Panc1 (cell line): ENCODE measurements around the gene SNAP47. TPM values are rescaled to one million over a fixed set of nuclear protein-coding genes. Genes with fewer than 3 reads are reported as not detected.

Experiments used
- ATAC-seq: fragments of 200-7000 bp; cut with Tn5 transposase; 2 replicates; pipeline ENCODE4 v1.9.1; 2020; ENCODE audit warnings: mild to moderate bottlenecking, moderate library complexity
- BruUV-seq: library from RNA; stranded (reverse); fragments of 400-500 nt; replicated peaks from 2 replicates; lab custom pipeline; 2021; lab: Mats Ljungman, UMichigan
- CTCF ChIA-PET: fragments of 300-600 bp; sonication (Branson Sonifier 250); formaldehyde crosslinking; loops from one replicate; lab custom pipeline; 2022; ENCODE audit warnings: antibody characterized with exemption; lab: Charles Lee
- POLR2A ChIA-PET: fragments of 300-600 bp; sonication (Branson Sonifier 250); formaldehyde crosslinking; loops from one replicate; lab custom pipeline; 2022; ENCODE audit warnings: antibody characterized with exemption; lab: Charles Lee
- DNase-seq: peaks from one replicate; pipeline ENCODE4 v3.0.0-alpha.2; 2010; ENCODE audit warnings: low read depth, low spot score
- H3K27ac ChIP-seq: 2 replicates; pipeline ENCODE4 v1.5.1; 2011; ENCODE audit warnings: mild to moderate bottlenecking, low read length, inconsistent platforms
- H3K27me3 ChIP-seq: fragments of 200-500 bp; sonication (Bioruptor generic); 2 replicates; pipeline ENCODE4 v1.6.0; 2014; ENCODE audit warnings: low read length, inconsistent platforms; ENCODE audit not compliant: control insufficient read depth, insufficient read depth
- H3K36me3 ChIP-seq: fragments of 200-500 bp; sonication (Bioruptor generic); 2 replicates; pipeline ENCODE4 v1.5.1; 2014; ENCODE audit warnings: inconsistent platforms, mild to moderate bottlenecking, low read length, moderate library complexity; ENCODE audit not compliant: control insufficient read depth, insufficient read depth
- H3K4me1 ChIP-seq: 2 replicates; pipeline ENCODE4 v1.5.1; 2011; ENCODE audit warnings: inconsistent platforms, mild to moderate bottlenecking, low read length, moderate library complexity; ENCODE audit not compliant: control insufficient read depth, insufficient read depth
- H3K4me3 ChIP-seq, 2 experiments: 2 replicates each; pipeline ENCODE4 v1.5.1; 2011 to 2012; ENCODE audit warnings: low read depth in 2 of 2, low read length in 2 of 2, mild to moderate bottlenecking in 2 of 2, inconsistent platforms in 1 of 2, moderate library complexity in 1 of 2
- H3K9me3 ChIP-seq: fragments of 200-500 bp; sonication (Bioruptor generic); 2 replicates; pipeline ENCODE4 v1.5.1; 2014; ENCODE audit warnings: low read depth, mild to moderate bottlenecking, inconsistent platforms, low read length, moderate library complexity; ENCODE audit not compliant: control insufficient read depth, insufficient read depth
- POLR2AphosphoS5 ChIP-seq: IDR thresholded peaks from 2 replicates; pipeline ENCODE4 v1.6.1; 2012; ENCODE audit warnings: mild to moderate bottlenecking, low read depth, low read length, moderate library complexity
- SIN3A ChIP-seq: IDR thresholded peaks from 2 replicates; pipeline ENCODE4 v1.6.1; 2012; ENCODE audit warnings: low read depth, mild to moderate bottlenecking, low read length, moderate library complexity, borderline replicate concordance; ENCODE audit not compliant: insufficient read depth
- TCF7L2 ChIP-seq: IDR thresholded peaks from 2 replicates; pipeline ENCODE4 v1.6.1; 2011; ENCODE audit warnings: mild to moderate bottlenecking, low read depth, low read length, inconsistent platforms
- in situ Hi-C: cut with HindIII; loops from 2 replicates; pipeline ENCODE4 v1.10.0; 2016; ENCODE audit warnings: low sequenced_read_pairs, low pct_unique_long_range_greater_than_20kb
- intact Hi-C: fragments of 100-400 bp; cut with micrococcal nuclease; formaldehyde crosslinking; loops from one replicate; pipeline ENCODE4 v1.10.0; 2022; ENCODE audit not compliant: unreplicated experiment
- total RNA-seq: library from RNA; stranded (reverse); gene quantifications from one replicate; pipeline ENCODE4 v1.2.1, GENCODE V29; 2021; ENCODE audit not compliant: unreplicated experiment
- TF ChIP-seq, protein P1 (sequence below), 2 experiments: IDR thresholded peaks; 2 replicates each; pipeline ENCODE4 v1.6.1; 2011 to 2012; ENCODE audit warnings: low read depth in 2 of 2, control low read depth in 1 of 2, low read length in 1 of 2, mild to moderate bottlenecking in 1 of 2, moderate library complexity in 1 of 2; ENCODE audit not compliant: insufficient read depth in 1 of 2
- TF ChIP-seq, protein P2 (sequence below): fragments of 450-650 bp; IDR thresholded peaks from 2 replicates; pipeline ENCODE4 v1.5.1; 2017; ENCODE audit warnings: mild to moderate bottlenecking

SNAP47 gene
- total RNA-seq, 1 experiment from 2014 or later, result 55.6 TPM

DNA sequence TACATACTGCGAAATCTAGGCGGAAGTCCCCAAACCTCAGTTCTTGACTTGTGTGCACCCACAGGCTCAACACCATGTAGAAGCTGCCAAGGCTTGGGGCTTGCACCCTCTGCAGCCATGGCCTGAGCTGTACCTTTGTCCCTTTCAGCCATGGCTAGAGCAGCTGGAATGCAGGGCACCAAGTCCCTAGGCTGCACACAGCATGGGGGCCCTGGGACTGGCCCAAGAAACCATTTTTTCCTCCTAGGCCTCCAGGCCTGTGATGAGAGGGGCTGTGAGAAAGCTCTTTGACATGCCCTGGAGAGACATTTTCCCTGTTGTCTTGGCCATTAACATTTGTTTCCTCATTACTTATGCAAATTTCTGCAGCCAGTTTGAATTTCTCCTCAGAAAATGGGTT lies 78.7 kb downstream of the SNAP47 start:
- TF ChIP-seq, protein P1, sequence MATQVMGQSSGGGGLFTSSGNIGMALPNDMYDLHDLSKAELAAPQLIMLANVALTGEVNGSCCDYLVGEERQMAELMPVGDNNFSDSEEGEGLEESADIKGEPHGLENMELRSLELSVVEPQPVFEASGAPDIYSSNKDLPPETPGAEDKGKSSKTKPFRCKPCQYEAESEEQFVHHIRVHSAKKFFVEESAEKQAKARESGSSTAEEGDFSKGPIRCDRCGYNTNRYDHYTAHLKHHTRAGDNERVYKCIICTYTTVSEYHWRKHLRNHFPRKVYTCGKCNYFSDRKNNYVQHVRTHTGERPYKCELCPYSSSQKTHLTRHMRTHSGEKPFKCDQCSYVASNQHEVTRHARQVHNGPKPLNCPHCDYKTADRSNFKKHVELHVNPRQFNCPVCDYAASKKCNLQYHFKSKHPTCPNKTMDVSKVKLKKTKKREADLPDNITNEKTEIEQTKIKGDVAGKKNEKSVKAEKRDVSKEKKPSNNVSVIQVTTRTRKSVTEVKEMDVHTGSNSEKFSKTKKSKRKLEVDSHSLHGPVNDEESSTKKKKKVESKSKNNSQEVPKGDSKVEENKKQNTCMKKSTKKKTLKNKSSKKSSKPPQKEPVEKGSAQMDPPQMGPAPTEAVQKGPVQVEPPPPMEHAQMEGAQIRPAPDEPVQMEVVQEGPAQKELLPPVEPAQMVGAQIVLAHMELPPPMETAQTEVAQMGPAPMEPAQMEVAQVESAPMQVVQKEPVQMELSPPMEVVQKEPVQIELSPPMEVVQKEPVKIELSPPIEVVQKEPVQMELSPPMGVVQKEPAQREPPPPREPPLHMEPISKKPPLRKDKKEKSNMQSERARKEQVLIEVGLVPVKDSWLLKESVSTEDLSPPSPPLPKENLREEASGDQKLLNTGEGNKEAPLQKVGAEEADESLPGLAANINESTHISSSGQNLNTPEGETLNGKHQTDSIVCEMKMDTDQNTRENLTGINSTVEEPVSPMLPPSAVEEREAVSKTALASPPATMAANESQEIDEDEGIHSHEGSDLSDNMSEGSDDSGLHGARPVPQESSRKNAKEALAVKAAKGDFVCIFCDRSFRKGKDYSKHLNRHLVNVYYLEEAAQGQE (IDR thresholded peaks at IDR 0.05; ENCODE audit: insufficient read depth in 1 of 2, low read depth in 2 of 2, low read length in 1 of 2), result no peak
- TF ChIP-seq TCF7L2 (no peak), SIN3A (no peak), POLR2AphosphoS5 (no peak)
- TF ChIP-seq, protein P2, sequence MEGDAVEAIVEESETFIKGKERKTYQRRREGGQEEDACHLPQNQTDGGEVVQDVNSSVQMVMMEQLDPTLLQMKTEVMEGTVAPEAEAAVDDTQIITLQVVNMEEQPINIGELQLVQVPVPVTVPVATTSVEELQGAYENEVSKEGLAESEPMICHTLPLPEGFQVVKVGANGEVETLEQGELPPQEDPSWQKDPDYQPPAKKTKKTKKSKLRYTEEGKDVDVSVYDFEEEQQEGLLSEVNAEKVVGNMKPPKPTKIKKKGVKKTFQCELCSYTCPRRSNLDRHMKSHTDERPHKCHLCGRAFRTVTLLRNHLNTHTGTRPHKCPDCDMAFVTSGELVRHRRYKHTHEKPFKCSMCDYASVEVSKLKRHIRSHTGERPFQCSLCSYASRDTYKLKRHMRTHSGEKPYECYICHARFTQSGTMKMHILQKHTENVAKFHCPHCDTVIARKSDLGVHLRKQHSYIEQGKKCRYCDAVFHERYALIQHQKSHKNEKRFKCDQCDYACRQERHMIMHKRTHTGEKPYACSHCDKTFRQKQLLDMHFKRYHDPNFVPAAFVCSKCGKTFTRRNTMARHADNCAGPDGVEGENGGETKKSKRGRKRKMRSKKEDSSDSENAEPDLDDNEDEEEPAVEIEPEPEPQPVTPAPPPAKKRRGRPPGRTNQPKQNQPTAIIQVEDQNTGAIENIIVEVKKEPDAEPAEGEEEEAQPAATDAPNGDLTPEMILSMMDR, result no peak

DNA sequence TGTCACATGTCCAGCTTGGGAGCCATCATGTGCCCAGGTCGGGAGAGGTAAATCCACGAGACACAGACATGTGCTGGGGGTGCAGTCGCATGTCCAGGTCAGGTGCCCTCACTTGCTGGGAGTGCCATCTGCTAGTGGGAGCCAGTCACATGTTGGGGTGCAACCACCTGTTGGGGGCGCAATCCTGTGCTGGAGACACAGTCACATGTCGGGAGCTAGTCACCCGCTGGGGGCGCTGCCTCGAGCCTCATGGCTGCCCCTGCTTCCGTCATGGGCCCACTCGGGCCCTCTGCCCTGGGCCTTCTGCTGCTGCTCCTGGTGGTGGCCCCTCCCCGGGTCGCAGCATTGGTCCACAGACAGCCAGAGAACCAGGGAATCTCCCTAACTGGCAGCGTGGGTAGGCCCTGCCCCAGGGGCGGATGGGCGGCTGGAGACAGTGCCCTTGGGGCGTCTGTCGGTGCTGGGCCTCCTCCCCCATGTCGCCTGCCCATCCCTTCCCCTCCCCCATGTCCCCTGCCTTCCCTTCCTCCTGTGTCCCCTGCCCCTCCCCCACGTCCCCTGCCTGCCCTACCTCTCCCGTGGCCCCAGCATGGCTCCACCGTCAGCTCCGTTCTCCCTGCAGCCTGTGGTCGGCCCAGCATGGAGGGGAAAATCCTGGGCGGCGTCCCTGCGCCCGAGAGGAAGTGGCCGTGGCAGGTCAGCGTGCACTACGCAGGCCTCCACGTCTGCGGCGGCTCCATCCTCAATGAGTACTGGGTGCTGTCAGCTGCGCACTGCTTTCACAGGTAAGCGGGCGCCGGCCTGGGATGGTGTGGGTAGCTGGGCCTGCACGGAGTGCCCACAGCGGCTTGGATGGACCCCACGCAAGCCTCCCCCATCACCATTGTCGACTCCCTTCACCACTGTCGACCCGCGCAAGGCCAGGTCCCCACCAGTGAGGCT lies 80.5 kb downstream of the SNAP47 start, which contains the start of gene PRSS38:
Gene PRSS38, plus strand, starts transcription at position 208 of the 942 bp plus-strand sequence. Its CDS starts 42 bp downstream, at position 250.
- H3K9me3 ChIP-seq, result no peaks in the 10 kb centered on the region
- no peaks in the 10 kb centered on the region for H3K4me1 ChIP-seq

More for the DNA sequence above, 78.7 kb downstream of the SNAP47 start:
- Histone ChIP-seq H3K4me3 (no peak overlapping the region), H3K4me1 (no peaks in the 10 kb centered on the region), H3K9me3 (no peaks in the 10 kb centered on the region), H3K36me3 (no peaks in the 10 kb centered on the region), H3K27me3 (no peaks in the 10 kb centered on the region), H3K27ac (no peak overlapping the region)
- POLR2A ChIA-PET, result no interaction called here
- BruUV-seq, result no TSS peak
- in situ Hi-C loops (no loop called here), intact Hi-C loops (no loop called here)
- ATAC-seq, result no peak
- CTCF ChIA-PET, result no interaction called here
- DNase-seq, result no peak

More for the DNA sequence above, 80.5 kb downstream of the SNAP47 start, which contains the start of gene PRSS38:
- Histone ChIP-seq H3K36me3 (no peaks in the 10 kb centered on the region), H3K27ac (no peak within 1 kb of the TSS), H3K27me3 (no peaks in the 10 kb centered on the region), H3K4me3 (no peak within 1 kb of the TSS)
- ATAC-seq, result no peak
- intact Hi-C loops, result no loop called here
- in situ Hi-C loops, result no loop called here
- BruUV-seq, result no TSS peak
- CTCF ChIA-PET, result no interaction called here
- no peak for TF ChIP-seq TCF7L2
- TF ChIP-seq POLR2AphosphoS5, result no peak
- TF ChIP-seq, protein P1 (IDR thresholded peaks at IDR 0.05; ENCODE audit: insufficient read depth in 1 of 2, low read depth in 2 of 2, low read length in 1 of 2), result no peak
- POLR2A ChIA-PET, result no interaction called here
- DNase-seq, result no peak
